ENCODE results near the gene PTK7.
A peak's percentile ranks its signal among the peaks of the same experiment; 100 is the strongest.

PTK7 gene

GRCh38 chr6:43178951-43179830, 103.1 kb downstream of the PTK7 start:
- DNase-seq (ENCODE audit: low read depth in 2 of 2): no peak

GRCh38 chr6:43180058-43180457, 103.9 kb downstream of the PTK7 start:
- no peak for DNase-seq (ENCODE audit: low read depth in 2 of 2)

GRCh38 chr6:43180985-43181384, 104.9 kb downstream of the PTK7 start:
- no peak for DNase-seq (ENCODE audit: low read depth in 2 of 2)

DNA sequence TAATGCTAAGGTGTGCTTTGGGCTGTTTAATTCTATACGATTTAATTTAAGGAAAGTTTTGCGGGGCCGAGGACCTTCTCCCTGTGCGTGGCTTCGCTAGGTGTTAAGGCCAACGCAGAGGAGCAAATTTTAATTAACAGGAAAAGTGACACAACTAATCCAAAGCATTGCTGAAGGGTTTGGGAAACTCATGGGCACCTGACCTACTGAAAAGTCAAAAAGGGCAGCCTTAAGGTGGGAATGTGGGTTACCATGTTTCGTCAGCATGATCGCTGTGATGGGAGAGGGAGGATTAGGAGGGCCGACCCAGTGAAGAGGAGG, 105.5 kb downstream of the PTK7 start:
- DNase-seq (ENCODE audit: low read depth in 2 of 2): no peak

DNA sequence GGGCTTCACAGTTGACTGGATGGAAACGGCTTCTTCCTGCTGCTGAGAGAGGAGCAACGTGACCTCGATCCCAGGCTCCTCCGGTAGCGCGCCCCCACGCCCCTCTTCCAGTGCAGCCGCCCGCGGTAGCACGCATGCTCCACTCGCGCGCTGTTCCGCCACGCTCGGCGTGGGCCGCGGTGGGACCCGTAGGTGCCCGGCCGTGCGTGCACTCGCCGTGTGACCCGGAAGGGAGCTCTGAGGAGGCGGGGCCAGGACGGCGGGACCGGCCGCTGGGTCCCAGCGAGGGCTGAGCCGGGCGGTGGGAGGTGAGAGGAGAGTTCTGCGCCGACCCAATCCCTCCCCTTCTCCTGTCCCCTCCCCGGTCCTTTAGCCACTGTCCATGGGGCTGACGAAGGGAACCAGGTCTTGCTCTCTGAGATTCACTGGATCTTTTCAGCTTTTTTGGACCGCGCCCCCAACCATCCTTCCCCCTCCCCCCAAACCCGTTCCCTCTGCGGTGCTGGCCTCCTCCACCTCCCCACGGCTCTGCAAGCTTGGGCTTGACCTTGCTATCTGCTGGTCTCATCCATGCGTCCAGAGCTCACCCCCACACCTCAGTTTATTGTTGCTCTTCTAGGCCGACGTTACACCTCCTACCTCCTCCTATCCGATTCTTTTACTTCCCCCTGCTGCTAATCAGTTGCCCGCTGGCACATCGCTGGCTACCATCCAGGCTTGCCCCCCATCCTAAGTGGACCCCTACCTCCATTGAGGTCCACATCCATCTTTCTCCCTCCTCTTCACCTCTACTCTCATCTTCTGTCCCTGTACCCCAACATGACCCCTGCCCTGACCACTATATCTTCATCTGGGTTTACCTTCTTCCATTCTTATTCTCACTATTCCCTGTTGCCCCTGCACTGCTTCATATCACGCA, 106.1 kb downstream of the PTK7 start, which contains the start of gene CUL9:
Gene CUL9 (plus strand): TSS at position 255 of the 919 bp plus-strand sequence. CDS start 2,115 bp downstream, outside the sequence.
- peak; percentile 51 to 61 for DNase-seq (ENCODE audit: low read depth in 2 of 2)

DNA sequence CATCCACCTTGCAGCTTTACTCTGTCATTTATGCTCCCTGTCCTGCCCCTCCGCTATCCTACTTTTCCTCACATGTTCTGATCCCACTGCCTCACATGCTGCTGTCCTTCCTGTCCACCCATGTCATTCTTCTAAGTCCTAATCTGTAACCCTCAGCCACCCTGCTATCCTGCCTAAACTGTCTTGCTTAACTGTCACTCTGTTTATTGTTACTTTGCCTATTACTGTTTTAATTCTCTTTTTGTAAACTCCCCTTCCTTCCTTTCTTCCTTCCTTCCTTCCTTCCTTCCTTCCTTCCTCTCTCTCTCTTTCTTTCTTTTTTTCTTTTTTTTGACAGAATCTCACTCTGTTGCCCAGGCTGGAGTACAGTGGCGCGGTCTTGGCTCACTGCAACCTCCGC, 107.3 kb downstream of the PTK7 start:
- DNase-seq (ENCODE audit: low read depth in 2 of 2): no peak

- DNase-seq (ENCODE audit: low read depth in 2 of 2): no peak
Observed at GRCh38 chr6:43184268-43184985, 108.3 kb downstream of the PTK7 start.

GRCh38 chr6:43185391-43185985, 109.4 kb downstream of the PTK7 start:
- no peak for DNase-seq (ENCODE audit: low read depth in 2 of 2)

GRCh38 chr6:43186019-43186418, 109.9 kb downstream of the PTK7 start:
- no peak for DNase-seq (ENCODE audit: low read depth in 2 of 2)

DNA sequence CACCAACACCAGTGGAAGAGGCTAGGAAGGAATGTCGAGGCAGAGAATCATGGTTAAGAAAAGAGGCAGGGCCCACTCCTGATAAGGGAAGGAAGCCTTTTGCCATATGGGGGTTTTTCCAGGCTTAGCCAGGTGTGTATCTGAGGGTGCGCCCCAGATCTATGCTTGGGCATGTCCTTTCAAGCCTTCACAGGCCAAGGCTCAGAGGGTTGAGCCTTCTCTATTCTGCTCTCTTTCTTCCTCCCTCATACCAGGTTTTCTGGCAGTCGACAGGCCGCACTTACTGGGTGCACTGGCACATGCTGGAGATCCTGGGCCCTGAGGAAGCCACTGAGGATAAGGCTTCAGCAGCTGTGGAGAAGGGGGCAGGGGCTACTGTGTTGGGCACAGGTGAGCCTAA, 110.6 kb downstream of the PTK7 start:
- no peak for DNase-seq (ENCODE audit: low read depth in 2 of 2)

DNA sequence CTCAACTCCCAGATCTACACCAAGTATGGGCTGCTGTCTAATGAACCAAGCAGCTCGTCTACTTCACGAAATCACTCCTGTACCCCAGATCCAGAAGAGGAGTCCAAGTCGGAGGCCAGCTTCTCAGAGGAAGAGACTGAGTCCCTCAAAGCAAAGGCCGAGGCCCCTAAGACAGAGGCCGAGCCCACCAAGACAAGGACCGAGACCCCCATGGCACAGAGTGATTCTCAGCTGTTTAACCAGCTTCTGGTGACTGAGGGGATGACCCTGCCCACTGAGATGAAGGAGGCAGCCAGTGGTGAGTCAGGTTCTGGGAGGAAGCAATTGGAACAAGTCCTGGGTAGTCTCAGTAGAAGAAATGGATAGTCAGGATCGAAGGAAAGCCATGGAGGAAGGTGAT, 111.7 kb downstream of the PTK7 start:
- DNase-seq (ENCODE audit: low read depth in 2 of 2): no peak

GRCh38 chr6:43188426-43188825, 112.3 kb downstream of the PTK7 start:
- no peak for DNase-seq (ENCODE audit: low read depth in 2 of 2)

GRCh38 chr6:43189776-43190304, 113.7 kb downstream of the PTK7 start:
- DNase-seq (ENCODE audit: low read depth in 2 of 2): no peak

- no peak for DNase-seq (ENCODE audit: low read depth in 2 of 2)
Observed at GRCh38 chr6:43192911-43193310, 116.8 kb downstream of the PTK7 start.

DNA sequence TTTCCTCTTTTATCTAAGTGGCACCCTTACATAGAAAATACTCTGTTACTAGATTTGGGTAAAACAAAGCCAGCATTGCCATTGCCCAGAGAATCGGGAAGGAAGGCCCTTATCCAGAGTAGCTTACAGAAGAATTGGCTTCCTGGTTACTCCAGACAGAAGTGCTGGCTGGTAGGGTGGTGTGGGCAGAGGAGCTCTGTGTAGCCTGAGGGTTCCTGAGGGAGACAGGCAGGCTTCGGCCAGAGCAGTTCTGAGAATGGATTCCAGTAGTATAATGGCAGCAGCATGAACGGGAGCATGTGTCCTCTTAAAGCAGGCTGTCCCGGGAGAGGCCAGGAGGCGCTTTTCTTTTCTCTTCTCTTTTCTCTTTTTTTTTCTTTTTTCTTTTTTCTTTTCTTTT, 117.8 kb downstream of the PTK7 start:
- no peak for DNase-seq (ENCODE audit: low read depth in 2 of 2)

- DNase-seq (ENCODE audit: low read depth in 2 of 2): no peak
Observed at GRCh38 chr6:43196337-43196736, 120.2 kb downstream of the PTK7 start.

- DNase-seq (ENCODE audit: low read depth in 2 of 2): no peak
Observed at GRCh38 chr6:43199912-43200311, 123.8 kb downstream of the PTK7 start.

DNA sequence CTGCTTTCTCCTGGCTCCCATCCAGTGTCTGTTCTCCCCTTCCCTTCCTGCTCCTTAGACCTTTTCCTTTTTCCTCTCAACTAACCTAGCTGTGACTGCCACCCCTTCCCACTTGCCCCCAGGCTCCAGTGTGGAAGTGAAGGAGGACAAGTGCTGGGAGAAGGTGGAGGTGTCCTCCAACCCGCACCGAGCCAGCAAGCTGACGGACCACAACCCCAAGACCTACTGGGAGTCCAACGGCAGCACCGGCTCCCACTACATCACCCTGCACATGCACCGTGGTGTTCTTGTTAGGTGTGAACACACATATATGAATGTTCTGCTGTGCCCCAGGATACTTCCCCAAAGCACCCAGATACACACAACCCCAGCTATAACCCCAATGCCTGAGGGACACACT, 124.4 kb downstream of the PTK7 start:
- no peak for DNase-seq (ENCODE audit: low read depth in 2 of 2)

DNA sequence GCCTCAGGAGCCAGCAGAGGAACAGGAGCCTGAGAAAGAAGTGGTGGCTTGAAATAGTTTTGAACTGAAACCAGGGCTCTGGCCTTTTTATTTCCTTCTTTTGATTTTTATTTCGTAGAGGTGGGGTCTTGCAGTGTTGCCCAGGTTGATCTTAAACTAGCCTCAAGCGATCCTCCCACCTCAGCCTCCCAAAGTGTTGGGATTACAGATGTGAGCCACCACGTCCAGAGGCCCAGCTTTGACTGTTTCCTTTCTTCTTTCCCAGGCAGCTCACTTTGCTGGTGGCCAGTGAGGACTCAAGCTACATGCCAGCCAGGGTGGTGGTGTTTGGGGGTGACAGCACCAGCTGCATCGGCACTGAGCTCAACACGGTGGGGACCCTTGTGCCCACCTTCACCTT, 126.3 kb downstream of the PTK7 start:
- no peak for DNase-seq (ENCODE audit: low read depth in 2 of 2)

GRCh38 chr6:43203029-43203717, 127.1 kb downstream of the PTK7 start:
- DNase-seq (ENCODE audit: low read depth in 2 of 2): no peak

GRCh38 chr6:43203718-43204095, 127.6 kb downstream of the PTK7 start:
- DNase-seq (ENCODE audit: low read depth in 2 of 2): no peak

All from stimulated activated CD8-positive, alpha-beta memory T cell treated with anti-CD3 and anti-CD28 coated beads, Interleukin-15, amount 100 ng/mL, for 4 hours (primary cell).